ENCODE data around the gene MICU1. TPM values are rescaled to one million over a fixed set of nuclear protein-coding genes. Genes with fewer than 3 reads are reported as not detected.

Gene MICU1
- polyA plus RNA-seq, 2 donors = 15.0 to 18.1 TPM

- Histone ChIP-seq H3K27me3 (ENCODE audit: control insufficient read depth in 1 of 2, insufficient read depth in 2 of 2, low read length in 2 of 2) (no peaks in the 10 kb centered on the region), H3K9me3 (ENCODE audit: control insufficient read depth in 2 of 2, insufficient read depth in 1 of 2, low read depth in 1 of 2, low read length in 1 of 2) (no peaks in the 10 kb centered on the region), H3K4me3 (ENCODE audit: low read depth in 1 of 2, low read length in 2 of 2) (no peak overlapping the region), H3K36me3 (ENCODE audit: control insufficient read depth in 2 of 2, insufficient read depth in 2 of 2, low read length in 1 of 2) (peaks cover 2 to 6% of the 10 kb centered on the region in 2 donors), H3K27ac (ENCODE audit: low read depth in 2 of 2, low read length in 1 of 2) (no peak overlapping the region), H3K4me1 (ENCODE audit: control insufficient read depth in 2 of 2, insufficient read depth in 2 of 2, low read length in 1 of 2) (no peaks in the 10 kb centered on the region)
- 92 to 98% methylated on average over 3 of the region's 3 CpGs for WGBS, 2 donors
Measured at GRCh38 chr10:72423426-72423825, 202.5 kb downstream of the MICU1 start.

- H3K27me3 ChIP-seq (ENCODE audit: control insufficient read depth in 1 of 2, insufficient read depth in 2 of 2, low read length in 2 of 2) = no peaks in the 10 kb centered on the region
- H3K9me3 ChIP-seq (ENCODE audit: control insufficient read depth in 2 of 2, insufficient read depth in 1 of 2, low read depth in 1 of 2, low read length in 1 of 2) = no peaks in the 10 kb centered on the region
- no peaks in the 10 kb centered on the region for H3K4me1 ChIP-seq (ENCODE audit: control insufficient read depth in 2 of 2, insufficient read depth in 2 of 2, low read length in 1 of 2)
- no peak overlapping the region for H3K4me3 ChIP-seq (ENCODE audit: low read depth in 1 of 2, low read length in 2 of 2)
- H3K36me3 ChIP-seq (ENCODE audit: control insufficient read depth in 2 of 2, insufficient read depth in 2 of 2, low read length in 1 of 2) = peaks cover 2 to 6% of the 10 kb centered on the region in 2 donors
- WGBS, 2 donors = 95 to 98% methylated on average over 1 of the region's 1 CpG
- no peak overlapping the region for H3K27ac ChIP-seq (ENCODE audit: low read depth in 2 of 2, low read length in 1 of 2)
Measured at GRCh38 chr10:72421885-72422540, 203.9 kb downstream of the MICU1 start.

GRCh38 chr10:72419241-72419640, 206.6 kb downstream of the MICU1 start:
- H3K27ac ChIP-seq (ENCODE audit: low read depth in 2 of 2, low read length in 1 of 2) = no peak overlapping the region
- H3K4me3 ChIP-seq (ENCODE audit: low read depth in 1 of 2, low read length in 2 of 2) = no peak overlapping the region
- H3K36me3 ChIP-seq (ENCODE audit: control insufficient read depth in 2 of 2, insufficient read depth in 2 of 2, low read length in 1 of 2) = peaks cover 2 to 6% of the 10 kb centered on the region in 2 donors
- 92 to 95% methylated on average over 2 of the region's 2 CpGs for WGBS, 2 donors
- no peaks in the 10 kb centered on the region for H3K4me1 ChIP-seq (ENCODE audit: control insufficient read depth in 2 of 2, insufficient read depth in 2 of 2, low read length in 1 of 2)
- no peaks in the 10 kb centered on the region for H3K9me3 ChIP-seq (ENCODE audit: control insufficient read depth in 2 of 2, insufficient read depth in 1 of 2, low read depth in 1 of 2, low read length in 1 of 2)
- no peaks in the 10 kb centered on the region for H3K27me3 ChIP-seq (ENCODE audit: control insufficient read depth in 1 of 2, insufficient read depth in 2 of 2, low read length in 2 of 2)

- no peaks in the 10 kb centered on the region for H3K27me3 ChIP-seq (ENCODE audit: control insufficient read depth in 1 of 2, insufficient read depth in 2 of 2, low read length in 2 of 2)
- peaks cover 2 to 6% of the 10 kb centered on the region in 2 donors for H3K36me3 ChIP-seq (ENCODE audit: control insufficient read depth in 2 of 2, insufficient read depth in 2 of 2, low read length in 1 of 2)
- WGBS, 2 donors = 51 to 67% methylated on average over 3 of the region's 3 CpGs
- no peaks in the 10 kb centered on the region for H3K9me3 ChIP-seq (ENCODE audit: control insufficient read depth in 2 of 2, insufficient read depth in 1 of 2, low read depth in 1 of 2, low read length in 1 of 2)
- H3K27ac ChIP-seq (ENCODE audit: low read depth in 2 of 2, low read length in 1 of 2) = no peak overlapping the region
- H3K4me3 ChIP-seq (ENCODE audit: low read depth in 1 of 2, low read length in 2 of 2) = no peak overlapping the region
- no peaks in the 10 kb centered on the region for H3K4me1 ChIP-seq (ENCODE audit: control insufficient read depth in 2 of 2, insufficient read depth in 2 of 2, low read length in 1 of 2)
Measured at GRCh38 chr10:72418679-72419078, 207.2 kb downstream of the MICU1 start.

GRCh38 chr10:72417971-72418370, 207.9 kb downstream of the MICU1 start:
- no peak overlapping the region for H3K27ac ChIP-seq (ENCODE audit: low read depth in 2 of 2, low read length in 1 of 2)
- H3K4me1 ChIP-seq (ENCODE audit: control insufficient read depth in 2 of 2, insufficient read depth in 2 of 2, low read length in 1 of 2) = no peaks in the 10 kb centered on the region
- WGBS, 2 donors = 38 to 57% methylated on average over 1 of the region's 1 CpG
- H3K4me3 ChIP-seq (ENCODE audit: low read depth in 1 of 2, low read length in 2 of 2) = no peak overlapping the region
- H3K36me3 ChIP-seq (ENCODE audit: control insufficient read depth in 2 of 2, insufficient read depth in 2 of 2, low read length in 1 of 2) = peaks cover 2 to 4% of the 10 kb centered on the region in 2 donors
- H3K27me3 ChIP-seq (ENCODE audit: control insufficient read depth in 1 of 2, insufficient read depth in 2 of 2, low read length in 2 of 2) = no peaks in the 10 kb centered on the region
- no peaks in the 10 kb centered on the region for H3K9me3 ChIP-seq (ENCODE audit: control insufficient read depth in 2 of 2, insufficient read depth in 1 of 2, low read depth in 1 of 2, low read length in 1 of 2)

GRCh38 chr10:72416661-72417060, 209.2 kb downstream of the MICU1 start:
- 90 to 94% methylated on average over 4 of the region's 4 CpGs for WGBS, 2 donors
- Histone ChIP-seq H3K4me1 (ENCODE audit: control insufficient read depth in 2 of 2, insufficient read depth in 2 of 2, low read length in 1 of 2) (no peaks in the 10 kb centered on the region), H3K9me3 (ENCODE audit: control insufficient read depth in 2 of 2, insufficient read depth in 1 of 2, low read depth in 1 of 2, low read length in 1 of 2) (no peaks in the 10 kb centered on the region), H3K4me3 (ENCODE audit: low read depth in 1 of 2, low read length in 2 of 2) (no peak overlapping the region), H3K27ac (ENCODE audit: low read depth in 2 of 2, low read length in 1 of 2) (no peak overlapping the region), H3K36me3 (ENCODE audit: control insufficient read depth in 2 of 2, insufficient read depth in 2 of 2, low read length in 1 of 2) (peaks cover 0 to 4% of the 10 kb centered on the region in 2 donors), H3K27me3 (ENCODE audit: control insufficient read depth in 1 of 2, insufficient read depth in 2 of 2, low read length in 2 of 2) (no peaks in the 10 kb centered on the region)

- Histone ChIP-seq H3K36me3 (ENCODE audit: control insufficient read depth in 2 of 2, insufficient read depth in 2 of 2, low read length in 1 of 2) (no peaks in the 10 kb centered on the region), H3K4me1 (ENCODE audit: control insufficient read depth in 2 of 2, insufficient read depth in 2 of 2, low read length in 1 of 2) (no peaks in the 10 kb centered on the region), H3K4me3 (ENCODE audit: low read depth in 1 of 2, low read length in 2 of 2) (no peak overlapping the region), H3K27me3 (ENCODE audit: control insufficient read depth in 1 of 2, insufficient read depth in 2 of 2, low read length in 2 of 2) (no peaks in the 10 kb centered on the region), H3K27ac (ENCODE audit: low read depth in 2 of 2, low read length in 1 of 2) (no peak overlapping the region), H3K9me3 (ENCODE audit: control insufficient read depth in 2 of 2, insufficient read depth in 1 of 2, low read depth in 1 of 2, low read length in 1 of 2) (no peaks in the 10 kb centered on the region)
- 95 to 96% methylated on average over 3 of the region's 3 CpGs for WGBS, 2 donors
Measured at GRCh38 chr10:72414642-72415041, 211.2 kb downstream of the MICU1 start.

- Histone ChIP-seq H3K27me3 (ENCODE audit: control insufficient read depth in 1 of 2, insufficient read depth in 2 of 2, low read length in 2 of 2) (no peaks in the 10 kb centered on the region), H3K9me3 (ENCODE audit: control insufficient read depth in 2 of 2, insufficient read depth in 1 of 2, low read depth in 1 of 2, low read length in 1 of 2) (no peaks in the 10 kb centered on the region), H3K4me3 (ENCODE audit: low read depth in 1 of 2, low read length in 2 of 2) (no peak overlapping the region), H3K27ac (ENCODE audit: low read depth in 2 of 2, low read length in 1 of 2) (no peak overlapping the region), H3K36me3 (ENCODE audit: control insufficient read depth in 2 of 2, insufficient read depth in 2 of 2, low read length in 1 of 2) (no peaks in the 10 kb centered on the region), H3K4me1 (ENCODE audit: control insufficient read depth in 2 of 2, insufficient read depth in 2 of 2, low read length in 1 of 2) (no peaks in the 10 kb centered on the region)
- WGBS, 2 donors = 88 to 100% methylated on average over 1 of the region's 1 CpG
Measured at GRCh38 chr10:72409167-72409566, 216.7 kb downstream of the MICU1 start.

GRCh38 chr10:72407927-72408600, 217.8 kb downstream of the MICU1 start:
- no peaks in the 10 kb centered on the region for H3K36me3 ChIP-seq (ENCODE audit: control insufficient read depth in 2 of 2, insufficient read depth in 2 of 2, low read length in 1 of 2)
- no peaks in the 10 kb centered on the region for H3K9me3 ChIP-seq (ENCODE audit: control insufficient read depth in 2 of 2, insufficient read depth in 1 of 2, low read depth in 1 of 2, low read length in 1 of 2)
- H3K27ac ChIP-seq (ENCODE audit: low read depth in 2 of 2, low read length in 1 of 2) = no peak overlapping the region
- no peaks in the 10 kb centered on the region for H3K27me3 ChIP-seq (ENCODE audit: control insufficient read depth in 1 of 2, insufficient read depth in 2 of 2, low read length in 2 of 2)
- WGBS, 2 donors = 84 to 88% methylated on average over 7 of the region's 7 CpGs
- H3K4me3 ChIP-seq (ENCODE audit: low read depth in 1 of 2, low read length in 2 of 2) = no peak overlapping the region
- no peaks in the 10 kb centered on the region for H3K4me1 ChIP-seq (ENCODE audit: control insufficient read depth in 2 of 2, insufficient read depth in 2 of 2, low read length in 1 of 2)

GRCh38 chr10:72407471-72407870, 218.4 kb downstream of the MICU1 start:
- H3K27ac ChIP-seq (ENCODE audit: low read depth in 2 of 2, low read length in 1 of 2) = no peak overlapping the region
- 85 to 94% methylated on average over 3 of the region's 3 CpGs for WGBS, 2 donors

More at GRCh38 chr10:72407471-72407870, 218.4 kb downstream of the MICU1 start:
- H3K27me3 ChIP-seq (ENCODE audit: control insufficient read depth in 1 of 2, insufficient read depth in 2 of 2, low read length in 2 of 2) = no peaks in the 10 kb centered on the region
- no peaks in the 10 kb centered on the region for H3K36me3 ChIP-seq (ENCODE audit: control insufficient read depth in 2 of 2, insufficient read depth in 2 of 2, low read length in 1 of 2)
- H3K4me1 ChIP-seq (ENCODE audit: control insufficient read depth in 2 of 2, insufficient read depth in 2 of 2, low read length in 1 of 2) = no peaks in the 10 kb centered on the region
- no peaks in the 10 kb centered on the region for H3K9me3 ChIP-seq (ENCODE audit: control insufficient read depth in 2 of 2, insufficient read depth in 1 of 2, low read depth in 1 of 2, low read length in 1 of 2)
- no peak overlapping the region for H3K4me3 ChIP-seq (ENCODE audit: low read depth in 1 of 2, low read length in 2 of 2)

Data from esophagus (tissue), 2 donors.